DND-41 (cell line): ENCODE data around the gene SUN5.

Experiments
- EZH2 ChIP-seq: IDR thresholded peaks from 3 replicates; pipeline ENCODE4 v1.6.1; 2012; ENCODE audit warnings: borderline replicate concordance, low read depth, mild to moderate bottlenecking, moderate library complexity, low read length, inconsistent platforms; ENCODE audit not compliant: severe bottlenecking
- TF ChIP-seq, protein P1 (sequence below): IDR thresholded peaks from 2 replicates; pipeline ENCODE4 v1.5.1; 2012; ENCODE audit warnings: borderline replicate concordance, low read length, moderate library complexity, mild to moderate bottlenecking; ENCODE audit not compliant: poor library complexity, severe bottlenecking; ENCODE audit errors: extremely low read depth

- TF ChIP-seq, protein P1, sequence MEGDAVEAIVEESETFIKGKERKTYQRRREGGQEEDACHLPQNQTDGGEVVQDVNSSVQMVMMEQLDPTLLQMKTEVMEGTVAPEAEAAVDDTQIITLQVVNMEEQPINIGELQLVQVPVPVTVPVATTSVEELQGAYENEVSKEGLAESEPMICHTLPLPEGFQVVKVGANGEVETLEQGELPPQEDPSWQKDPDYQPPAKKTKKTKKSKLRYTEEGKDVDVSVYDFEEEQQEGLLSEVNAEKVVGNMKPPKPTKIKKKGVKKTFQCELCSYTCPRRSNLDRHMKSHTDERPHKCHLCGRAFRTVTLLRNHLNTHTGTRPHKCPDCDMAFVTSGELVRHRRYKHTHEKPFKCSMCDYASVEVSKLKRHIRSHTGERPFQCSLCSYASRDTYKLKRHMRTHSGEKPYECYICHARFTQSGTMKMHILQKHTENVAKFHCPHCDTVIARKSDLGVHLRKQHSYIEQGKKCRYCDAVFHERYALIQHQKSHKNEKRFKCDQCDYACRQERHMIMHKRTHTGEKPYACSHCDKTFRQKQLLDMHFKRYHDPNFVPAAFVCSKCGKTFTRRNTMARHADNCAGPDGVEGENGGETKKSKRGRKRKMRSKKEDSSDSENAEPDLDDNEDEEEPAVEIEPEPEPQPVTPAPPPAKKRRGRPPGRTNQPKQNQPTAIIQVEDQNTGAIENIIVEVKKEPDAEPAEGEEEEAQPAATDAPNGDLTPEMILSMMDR = no peak
- TF ChIP-seq EZH2 = no peak
These were observed 9.6 kb upstream of the SUN5 start for GRCh38 chr20:33013701-33014326.
